ENCODE measurements around the gene GPSM1.

Gene GPSM1

GRCh38 chr9:136394312-136395019 lies 67.1 kb downstream of the GPSM1 start:
- no peak for TF ChIP-seq CREB1 (IDR thresholded peaks at IDR 0.05; ENCODE audit: low read depth)
- no peak for TF ChIP-seq EP300 (IDR thresholded peaks at IDR 0.05; ENCODE audit: borderline replicate concordance)
- TF ChIP-seq RAD21 (IDR thresholded peaks at IDR 0.05; ENCODE audit: low read depth): no peak
- TF ChIP-seq FOXM1 (IDR thresholded peaks at IDR 0.05; ENCODE audit: borderline replicate concordance, low read depth): no peak
- TF ChIP-seq USF1 (IDR thresholded peaks at IDR 0.05): no peak
- TF ChIP-seq CEBPB (IDR thresholded peaks at IDR 0.05): no peak
- TF ChIP-seq MAX (IDR thresholded peaks at IDR 0.05): no peak
- no peak for TF ChIP-seq YY1 (IDR thresholded peaks at IDR 0.05; ENCODE audit: low read depth)
- TF ChIP-seq NFIC (IDR thresholded peaks at IDR 0.05): no peak
- no peak for TF ChIP-seq ZBTB7A (IDR thresholded peaks at IDR 0.05; ENCODE audit: low read depth)
- no peak for TF ChIP-seq TAF1 (IDR thresholded peaks at IDR 0.05; ENCODE audit: low read depth)
- TF ChIP-seq TEAD4 (IDR thresholded peaks at IDR 0.05): no peak
- no peak for TF ChIP-seq EGR1 (IDR thresholded peaks at IDR 0.05)
- no peak for TF ChIP-seq REST (IDR thresholded peaks at IDR 0.05; ENCODE audit: low read depth)

GRCh38 chr9:136395020-136395340 lies 67.6 kb downstream of the GPSM1 start:
- TF ChIP-seq MAX (IDR thresholded peaks at IDR 0.05): no peak
- no peak for TF ChIP-seq CEBPB (IDR thresholded peaks at IDR 0.05)
- no peak for TF ChIP-seq ZBTB7A (IDR thresholded peaks at IDR 0.05; ENCODE audit: low read depth)
- no peak for TF ChIP-seq RAD21 (IDR thresholded peaks at IDR 0.05; ENCODE audit: low read depth)
- no peak for TF ChIP-seq EGR1 (IDR thresholded peaks at IDR 0.05)
- TF ChIP-seq CREB1 (IDR thresholded peaks at IDR 0.05; ENCODE audit: low read depth): no peak
- no peak for TF ChIP-seq TEAD4 (IDR thresholded peaks at IDR 0.05)
- no peak for TF ChIP-seq EP300 (IDR thresholded peaks at IDR 0.05; ENCODE audit: borderline replicate concordance)
- TF ChIP-seq USF1 (IDR thresholded peaks at IDR 0.05): no peak
- TF ChIP-seq TAF1 (IDR thresholded peaks at IDR 0.05; ENCODE audit: low read depth): no peak

- TF ChIP-seq MAX (IDR thresholded peaks at IDR 0.05) (no peak), EGR1 (IDR thresholded peaks at IDR 0.05) (no peak), YY1 (IDR thresholded peaks at IDR 0.05; ENCODE audit: low read depth) (no peak), TAF1 (IDR thresholded peaks at IDR 0.05; ENCODE audit: low read depth) (no peak), TCF12 (IDR thresholded peaks at IDR 0.05; ENCODE audit: low read depth) (no peak)
Measured at GRCh38 chr9:136395345-136396218, 68.2 kb downstream of the GPSM1 start.

GRCh38 chr9:136396219-136396515 lies 68.8 kb downstream of the GPSM1 start:
- TF ChIP-seq FOXM1 (IDR thresholded peaks at IDR 0.05; ENCODE audit: borderline replicate concordance, low read depth): no peak
- no peak for TF ChIP-seq RAD21 (IDR thresholded peaks at IDR 0.05; ENCODE audit: low read depth)
- TF ChIP-seq USF1 (IDR thresholded peaks at IDR 0.05): no peak
- TF ChIP-seq CREB1 (IDR thresholded peaks at IDR 0.05; ENCODE audit: low read depth): no peak
- no peak for TF ChIP-seq MAX (IDR thresholded peaks at IDR 0.05)
- no peak for TF ChIP-seq ZBTB7A (IDR thresholded peaks at IDR 0.05; ENCODE audit: low read depth)
- no peak for TF ChIP-seq TAF1 (IDR thresholded peaks at IDR 0.05; ENCODE audit: low read depth)
- TF ChIP-seq CEBPB (IDR thresholded peaks at IDR 0.05): no peak
- TF ChIP-seq TCF12 (IDR thresholded peaks at IDR 0.05; ENCODE audit: low read depth): no peak
- TF ChIP-seq EGR1 (IDR thresholded peaks at IDR 0.05): no peak
- no peak for TF ChIP-seq TEAD4 (IDR thresholded peaks at IDR 0.05)
- no peak for TF ChIP-seq EP300 (IDR thresholded peaks at IDR 0.05; ENCODE audit: borderline replicate concordance)
- no peak for TF ChIP-seq REST (IDR thresholded peaks at IDR 0.05; ENCODE audit: low read depth)
- no peak for TF ChIP-seq NFIC (IDR thresholded peaks at IDR 0.05)
- no peak for TF ChIP-seq YY1 (IDR thresholded peaks at IDR 0.05; ENCODE audit: low read depth)
